ENCODE measurements around the gene CIAO1. TPM values are rescaled to one million over a fixed set of nuclear protein-coding genes. Genes with fewer than 3 reads are reported as not detected.

The CIAO1 gene
- total RNA-seq, 1 experiment from 2014 or later, result 85.3 TPM

DNA sequence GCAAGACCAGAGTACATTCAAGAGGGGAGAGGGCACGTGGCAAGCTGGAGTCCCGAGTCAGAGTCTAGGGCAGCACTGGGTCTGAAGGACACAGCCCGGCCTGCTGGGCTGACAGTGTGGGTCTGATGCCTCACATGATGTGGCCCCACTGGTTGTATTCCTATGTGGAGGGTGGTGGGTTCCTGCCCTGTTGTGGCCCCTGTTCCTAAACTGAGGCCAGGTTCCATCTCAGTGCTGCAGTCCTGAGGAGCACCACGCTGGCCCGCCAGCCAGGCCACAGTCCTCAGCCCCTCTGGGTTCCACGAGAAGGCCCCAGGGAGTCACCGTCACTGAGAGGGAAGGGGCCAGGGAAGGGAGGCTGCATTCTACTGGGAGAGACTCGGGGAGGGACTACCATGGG is 13.5 kb upstream of the CIAO1 start:
- Histone ChIP-seq H3K4me2 (no peak overlapping the region), H3K27me3 (ENCODE audit: insufficient read depth, low read depth) (no peaks in the 10 kb centered on the region), H3K27ac (no peak overlapping the region), H4K20me1 (ENCODE audit: insufficient read depth) (peaks cover 8% of the 10 kb centered on the region), H3K9me2 (ENCODE audit: insufficient read depth) (no peaks in the 10 kb centered on the region), H2AFZ (no peak overlapping the region), H3K9me3 (ENCODE audit: insufficient read depth, low read depth) (no peaks in the 10 kb centered on the region), H3K36me3 (ENCODE audit: low read depth) (peaks cover 17% of the 10 kb centered on the region; the same call in 1 of the 2 replicates), H3K79me2 (ENCODE audit: low read depth) (peaks cover 11% of the 10 kb centered on the region), H3F3A (ENCODE audit: insufficient read depth, low read depth) (peaks cover 5% of the 10 kb centered on the region; the same call in 1 of the 2 replicates), H3K4me1 (replicated peaks; ENCODE audit: insufficient read depth) (no peaks in the 10 kb centered on the region; the same call in 1 of the 2 replicates), H3K4me3 (no peak overlapping the region)
- DNase-seq, result no peak
- POLR2A ChIA-PET (ENCODE audit: unreplicated experiment), result no interaction called here
- CTCF ChIA-PET, result no interaction called here
- BruUV-seq (replicated peaks), result no TSS peak
- intact Hi-C loops (cut with micrococcal nuclease; ENCODE audit: unreplicated experiment), result no loop called here
- TF ChIP-seq EZH2 (IDR thresholded peaks at IDR 0.05; ENCODE audit: low read depth), result no peak
- TF ChIP-seq, protein P1, sequence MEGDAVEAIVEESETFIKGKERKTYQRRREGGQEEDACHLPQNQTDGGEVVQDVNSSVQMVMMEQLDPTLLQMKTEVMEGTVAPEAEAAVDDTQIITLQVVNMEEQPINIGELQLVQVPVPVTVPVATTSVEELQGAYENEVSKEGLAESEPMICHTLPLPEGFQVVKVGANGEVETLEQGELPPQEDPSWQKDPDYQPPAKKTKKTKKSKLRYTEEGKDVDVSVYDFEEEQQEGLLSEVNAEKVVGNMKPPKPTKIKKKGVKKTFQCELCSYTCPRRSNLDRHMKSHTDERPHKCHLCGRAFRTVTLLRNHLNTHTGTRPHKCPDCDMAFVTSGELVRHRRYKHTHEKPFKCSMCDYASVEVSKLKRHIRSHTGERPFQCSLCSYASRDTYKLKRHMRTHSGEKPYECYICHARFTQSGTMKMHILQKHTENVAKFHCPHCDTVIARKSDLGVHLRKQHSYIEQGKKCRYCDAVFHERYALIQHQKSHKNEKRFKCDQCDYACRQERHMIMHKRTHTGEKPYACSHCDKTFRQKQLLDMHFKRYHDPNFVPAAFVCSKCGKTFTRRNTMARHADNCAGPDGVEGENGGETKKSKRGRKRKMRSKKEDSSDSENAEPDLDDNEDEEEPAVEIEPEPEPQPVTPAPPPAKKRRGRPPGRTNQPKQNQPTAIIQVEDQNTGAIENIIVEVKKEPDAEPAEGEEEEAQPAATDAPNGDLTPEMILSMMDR (conservative IDR thresholded peaks at IDR 0.05), result no peak

DNA sequence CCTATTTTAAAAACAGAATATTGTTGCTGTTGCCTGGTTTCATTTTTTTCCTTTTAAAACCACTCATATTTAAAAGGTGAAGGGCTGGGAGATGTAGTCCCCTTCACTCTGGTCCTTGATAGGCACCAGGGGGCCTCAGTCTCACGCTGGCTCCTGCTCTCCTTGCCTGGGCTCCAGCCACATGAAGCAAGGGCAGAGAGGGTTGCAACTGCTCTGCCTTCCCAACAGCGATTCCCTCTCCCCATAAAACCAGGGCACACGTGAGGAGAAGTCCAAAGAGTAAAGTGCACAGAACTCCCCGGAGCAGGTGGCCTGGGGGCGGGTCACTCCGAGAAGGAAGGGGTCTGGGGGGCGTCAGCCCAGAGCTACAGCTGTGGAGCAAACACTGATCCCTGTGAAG is 13.0 kb upstream of the CIAO1 start:
- Histone ChIP-seq H3K9me3 (ENCODE audit: insufficient read depth, low read depth) (no peaks in the 10 kb centered on the region), H3K4me3 (no peak overlapping the region), H2AFZ (no peak overlapping the region), H3K27me3 (ENCODE audit: insufficient read depth, low read depth) (no peaks in the 10 kb centered on the region), H3K4me1 (replicated peaks; ENCODE audit: insufficient read depth) (no peaks in the 10 kb centered on the region; the same call in 1 of the 2 replicates), H3K36me3 (ENCODE audit: low read depth) (peaks cover 17% of the 10 kb centered on the region; the same call in 1 of the 2 replicates), H4K20me1 (ENCODE audit: insufficient read depth) (peaks cover 12% of the 10 kb centered on the region), H3K9me2 (ENCODE audit: insufficient read depth) (no peaks in the 10 kb centered on the region), H3K79me2 (ENCODE audit: low read depth) (peaks cover 15% of the 10 kb centered on the region), H3F3A (ENCODE audit: insufficient read depth, low read depth) (peaks cover 5% of the 10 kb centered on the region; the same call in 1 of the 2 replicates), H3K27ac (no peak overlapping the region), H3K4me2 (no peak overlapping the region)
- intact Hi-C loops (cut with micrococcal nuclease; ENCODE audit: unreplicated experiment), result no loop called here
- ChIA-PET CTCF (interaction anchor here (0.6 kb wide), 1 partner anchor 172 kb away, joined by 7 read pairs; no protein-coding TSS in a partner anchor), POLR2A (ENCODE audit: unreplicated experiment) (no interaction called here)
- TF ChIP-seq, protein P1 (conservative IDR thresholded peaks at IDR 0.05), result no peak
- TF ChIP-seq EZH2 (IDR thresholded peaks at IDR 0.05; ENCODE audit: low read depth), result no peak
- no peak for DNase-seq
- BruUV-seq (replicated peaks), result no TSS peak

DNA sequence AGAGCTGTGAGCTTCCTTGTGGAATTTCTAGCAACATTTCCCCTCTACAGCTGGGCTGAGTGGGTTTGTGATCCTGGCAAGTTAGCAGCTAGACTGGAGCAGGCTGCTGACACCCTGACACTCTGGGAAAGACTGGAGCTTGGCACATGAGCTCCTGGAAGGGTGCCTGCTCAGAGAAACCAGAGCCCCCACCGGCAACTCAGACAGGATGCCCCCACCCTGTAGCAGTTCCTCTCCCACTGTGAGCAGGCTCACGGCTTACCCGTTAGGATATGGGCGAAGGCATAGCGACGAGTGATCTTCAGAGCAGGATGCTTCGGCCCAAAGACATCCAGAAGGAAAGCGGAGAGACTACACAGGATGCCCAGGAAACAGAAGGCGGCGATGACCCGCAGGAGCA is 11.5 kb upstream of the CIAO1 start:
- Histone ChIP-seq H3K4me2 (no peak overlapping the region), H3K9me2 (ENCODE audit: insufficient read depth) (no peaks in the 10 kb centered on the region), H3K9me3 (ENCODE audit: insufficient read depth, low read depth) (no peaks in the 10 kb centered on the region), H3K27ac (no peak overlapping the region), H4K20me1 (ENCODE audit: insufficient read depth) (peaks cover 25% of the 10 kb centered on the region), H3F3A (ENCODE audit: insufficient read depth, low read depth) (peaks cover 11% of the 10 kb centered on the region; the same call in 1 of the 2 replicates), H3K79me2 (ENCODE audit: low read depth) (peaks cover 31% of the 10 kb centered on the region), H3K4me1 (replicated peaks; ENCODE audit: insufficient read depth) (peaks cover 7% of the 10 kb centered on the region), H3K27me3 (ENCODE audit: insufficient read depth, low read depth) (no peaks in the 10 kb centered on the region), H2AFZ (no peak overlapping the region), H3K4me3 (no peak overlapping the region), H3K36me3 (ENCODE audit: low read depth) (peaks cover 17% of the 10 kb centered on the region; the same call in 1 of the 2 replicates)
- intact Hi-C loops (cut with micrococcal nuclease; ENCODE audit: unreplicated experiment), result no loop called here
- POLR2A ChIA-PET (ENCODE audit: unreplicated experiment), result no interaction called here
- no peak for DNase-seq
- CTCF ChIA-PET, result interaction anchor here (0.6 kb wide), 1 partner anchor 29 kb away, joined by 5 read pairs; no protein-coding TSS in a partner anchor
- no peak for TF ChIP-seq EZH2 (IDR thresholded peaks at IDR 0.05; ENCODE audit: low read depth)
- TF ChIP-seq, protein P1 (conservative IDR thresholded peaks at IDR 0.05), result no peak
- BruUV-seq (replicated peaks), result no TSS peak

All from PC-9 (cell line).